Effector CD4-positive, alpha-beta T cell (primary cell): ENCODE data around the gene FGA.

Experiments
- DNase-seq: peaks from one replicate; pipeline ENCODE4 v3.0.0-alpha.2; 2020

FGA gene

DNA sequence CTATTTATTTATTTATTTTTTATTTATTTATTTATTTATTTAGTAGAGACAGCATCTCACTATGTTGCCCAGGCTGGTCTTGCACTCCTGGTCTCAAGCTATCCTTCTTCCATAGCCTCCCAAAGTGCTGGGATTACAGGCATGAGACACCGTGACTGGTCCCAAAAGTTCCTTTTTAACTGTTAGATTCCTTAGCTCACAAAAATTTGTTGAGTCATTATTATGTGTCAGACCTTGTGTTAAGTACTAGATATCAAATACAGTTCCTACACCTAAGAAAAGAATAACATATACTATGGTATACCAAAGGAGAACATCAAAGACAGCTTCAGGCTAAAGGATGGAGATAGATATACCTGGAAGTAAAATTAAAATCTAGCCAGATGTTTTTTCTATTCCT lies 11.6 kb downstream of the FGA start:
- no peak for DNase-seq

DNA sequence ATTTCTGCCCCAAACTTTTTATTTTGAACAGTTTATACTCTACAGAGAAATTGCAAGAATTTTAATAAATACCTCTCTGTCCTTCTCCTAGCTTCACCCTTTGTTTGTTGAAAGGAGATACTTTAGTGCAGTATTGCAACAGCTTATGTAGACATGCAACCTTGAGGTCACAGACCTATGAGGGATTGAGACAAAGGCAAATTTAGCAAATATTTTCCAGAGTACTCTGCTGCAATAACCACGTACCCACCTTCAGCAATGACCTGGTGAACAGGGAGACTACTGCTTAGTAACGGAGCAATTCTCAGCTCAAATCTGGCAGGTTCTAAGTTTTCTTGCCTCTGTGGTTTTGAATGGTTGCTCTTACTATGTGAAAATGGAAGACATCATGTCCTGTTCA lies 13.2 kb downstream of the FGA start:
- DNase-seq: no peak

DNA sequence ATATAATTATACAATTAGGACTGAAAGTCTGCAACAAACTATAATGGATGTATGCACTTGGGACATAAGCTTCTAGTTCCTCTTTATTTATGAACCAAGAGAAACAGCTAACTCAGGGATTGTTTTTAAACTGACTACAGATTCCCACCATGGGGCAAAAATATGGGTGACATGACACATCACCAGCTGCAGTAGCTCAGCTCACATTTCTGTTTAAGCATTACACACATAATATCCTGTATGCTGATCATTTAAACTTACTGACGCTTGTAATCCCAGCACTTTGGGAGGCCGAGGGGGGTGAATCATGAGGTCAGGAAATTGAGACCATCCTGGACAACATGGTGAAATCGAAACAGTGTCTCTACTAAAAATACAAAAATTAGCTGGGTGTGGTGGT lies 16.2 kb downstream of the FGA start:
- no peak for DNase-seq

DNA sequence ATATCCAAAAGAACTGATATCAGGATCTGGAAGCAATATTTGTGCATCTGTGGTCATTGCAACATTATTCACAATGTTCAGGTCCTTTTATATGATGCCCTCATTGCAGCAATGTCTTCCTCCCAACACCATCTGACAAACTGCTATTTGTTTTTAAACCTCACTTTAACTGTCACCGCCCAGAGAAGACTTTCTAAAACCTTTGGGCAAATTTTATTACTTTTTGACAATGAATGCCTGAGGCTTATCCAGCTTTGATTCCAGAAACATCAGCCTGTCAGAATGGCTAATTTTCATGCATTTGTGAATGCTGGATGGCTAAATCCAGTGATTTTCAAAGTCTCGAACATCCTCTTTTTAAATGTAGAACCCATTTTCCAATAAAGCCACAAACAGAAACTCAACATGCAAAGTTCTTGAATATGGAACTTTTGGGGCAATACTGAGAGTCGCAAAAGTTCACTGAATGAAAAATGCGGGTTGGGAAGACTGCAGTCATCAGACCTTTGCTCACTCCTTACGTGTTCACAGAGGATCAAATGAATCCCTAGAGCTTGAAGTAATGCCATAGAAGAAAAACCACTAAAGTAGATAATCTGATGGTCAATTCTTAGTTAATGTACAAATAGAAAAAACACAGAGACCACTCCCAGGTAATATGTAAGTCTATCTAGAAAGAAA lies 17.2 kb downstream of the FGA start:
- DNase-seq: no peak

DNA sequence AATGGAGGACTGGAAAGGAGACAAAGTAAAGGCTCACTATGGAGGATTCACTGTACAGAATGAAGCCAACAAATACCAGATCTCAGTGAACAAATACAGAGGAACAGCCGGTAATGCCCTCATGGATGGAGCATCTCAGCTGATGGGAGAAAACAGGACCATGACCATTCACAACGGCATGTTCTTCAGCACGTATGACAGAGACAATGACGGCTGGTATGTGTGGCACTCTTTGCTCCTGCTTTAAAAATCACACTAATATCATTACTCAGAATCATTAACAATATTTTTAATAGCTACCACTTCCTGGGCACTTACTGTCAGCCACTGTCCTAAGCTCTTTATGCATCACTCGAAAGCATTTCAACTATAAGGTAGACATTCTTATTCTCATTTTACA lies 21.0 kb downstream of the FGA start:
- no peak for DNase-seq

DNA sequence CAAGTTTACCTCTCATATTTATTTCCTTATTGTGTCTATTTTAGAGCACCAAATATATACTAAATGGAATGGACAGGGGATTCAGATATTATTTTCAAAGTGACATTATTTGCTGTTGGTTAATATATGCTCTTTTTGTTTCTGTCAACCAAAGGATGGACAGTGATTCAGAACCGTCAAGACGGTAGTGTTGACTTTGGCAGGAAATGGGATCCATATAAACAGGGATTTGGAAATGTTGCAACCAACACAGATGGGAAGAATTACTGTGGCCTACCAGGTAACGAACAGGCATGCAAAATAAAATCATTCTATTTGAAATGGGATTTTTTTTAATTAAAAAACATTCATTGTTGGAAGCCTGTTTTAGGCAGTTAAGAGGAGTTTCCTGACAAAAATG lies 21.5 kb downstream of the FGA start:
- DNase-seq: no peak

DNA sequence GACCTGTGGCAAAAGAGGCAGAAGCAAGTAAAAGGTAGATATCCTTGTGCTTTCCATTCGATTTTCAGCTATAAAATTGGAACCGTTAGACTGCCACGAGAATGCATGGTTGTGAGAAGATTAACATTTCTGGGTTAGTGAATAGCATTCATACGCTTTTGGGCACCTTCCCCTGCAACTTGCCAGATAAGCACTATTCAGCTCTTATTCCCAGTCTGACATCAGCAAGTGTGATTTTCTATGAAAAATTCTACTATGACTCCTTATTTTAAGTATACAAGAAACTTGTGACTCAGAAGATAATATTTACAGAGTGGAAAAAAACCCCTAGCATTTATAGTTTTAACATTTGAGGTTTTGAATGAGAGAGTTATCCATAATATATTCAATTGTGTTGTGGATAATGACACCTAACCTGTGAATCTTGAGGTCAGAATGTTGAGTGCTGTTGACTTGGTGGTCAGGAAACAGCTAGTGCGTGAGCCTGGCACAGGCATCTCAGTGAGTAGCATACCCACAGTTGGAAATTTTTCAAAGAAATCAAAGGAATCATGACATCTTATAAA lies 23.8 kb downstream of the FGA start:
- no peak for DNase-seq

DNA sequence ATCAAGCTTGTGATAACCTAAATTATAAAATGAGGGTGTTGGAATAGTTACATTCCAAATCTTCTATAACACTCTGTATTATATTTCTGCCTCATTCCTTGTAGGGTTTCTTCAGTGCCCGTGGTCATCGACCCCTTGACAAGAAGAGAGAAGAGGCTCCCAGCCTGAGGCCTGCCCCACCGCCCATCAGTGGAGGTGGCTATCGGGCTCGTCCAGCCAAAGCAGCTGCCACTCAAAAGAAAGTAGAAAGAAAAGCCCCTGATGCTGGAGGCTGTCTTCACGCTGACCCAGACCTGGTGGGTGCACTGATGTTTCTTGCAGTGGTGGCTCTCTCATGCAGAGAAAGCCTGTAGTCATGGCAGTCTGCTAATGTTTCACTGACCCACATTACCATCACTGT lies 24.8 kb downstream of the FGA start:
- no peak for DNase-seq

DNA sequence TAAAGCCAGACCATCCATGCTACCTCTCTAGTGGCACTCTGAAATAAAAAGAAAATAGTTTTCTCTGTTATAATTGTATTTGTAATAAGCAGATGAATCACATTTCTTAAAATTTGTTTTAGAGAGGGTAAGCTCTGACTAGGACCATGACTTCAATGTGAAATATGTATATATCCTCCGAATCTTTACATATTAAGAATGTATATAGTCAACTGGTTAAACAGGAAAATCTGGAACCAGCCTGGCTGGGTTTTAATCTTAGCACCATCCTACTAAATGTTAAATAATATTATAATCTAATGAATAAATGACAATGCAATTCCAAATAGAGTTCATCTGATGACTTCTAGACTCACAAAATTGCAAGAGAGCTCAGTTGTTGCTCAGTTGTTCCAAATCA lies 26.2 kb downstream of the FGA start:
- DNase-seq: no peak

DNA sequence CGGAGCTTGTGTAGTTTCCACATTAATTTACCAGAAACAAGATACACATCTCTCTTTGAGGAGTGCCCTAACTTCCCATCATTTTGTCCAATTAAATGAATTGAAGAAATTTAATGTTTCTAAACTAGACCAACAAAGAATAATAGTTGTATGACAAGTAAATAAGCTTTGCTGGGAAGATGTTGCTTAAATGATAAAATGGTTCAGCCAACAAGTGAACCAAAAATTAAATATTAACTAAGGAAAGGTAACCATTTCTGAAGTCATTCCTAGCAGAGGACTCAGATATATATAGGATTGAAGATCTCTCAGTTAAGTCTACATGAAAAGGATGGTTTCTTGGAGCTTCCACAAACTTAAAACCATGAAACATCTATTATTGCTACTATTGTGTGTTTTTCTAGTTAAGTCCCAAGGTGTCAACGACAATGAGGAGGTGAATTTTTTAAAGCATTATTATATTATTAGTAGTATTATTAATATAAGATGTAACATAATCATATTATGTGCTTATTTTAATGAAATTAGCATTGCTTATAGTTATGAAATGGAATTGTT lies 27.8 kb downstream of the FGA start, which contains the start of gene FGB:
TSS of gene FGB (plus strand) at position 315 of the 558 bp plus-strand sequence. CDS start at position 323, 8 bp downstream.
- DNase-seq: no peak

DNA sequence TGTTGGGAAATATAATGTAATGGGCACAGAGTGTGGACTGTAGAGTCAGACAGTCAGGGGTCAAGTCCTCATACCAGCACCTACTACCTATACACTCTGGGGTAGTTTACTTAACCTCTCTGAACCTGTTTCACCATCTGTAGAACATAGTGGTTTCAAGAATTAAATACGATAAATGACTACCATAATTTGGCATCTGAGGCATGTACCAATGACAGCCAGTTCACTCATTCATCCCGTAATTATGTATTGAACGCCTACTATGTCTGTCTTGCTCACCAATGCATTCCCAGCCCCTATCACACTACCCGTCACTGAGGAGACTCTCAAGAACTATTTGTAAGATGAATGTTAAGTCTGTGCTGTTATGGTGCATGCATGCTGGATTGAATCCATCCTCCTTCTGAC lies 29.7 kb downstream of the FGA start:
- DNase-seq: no peak

DNA sequence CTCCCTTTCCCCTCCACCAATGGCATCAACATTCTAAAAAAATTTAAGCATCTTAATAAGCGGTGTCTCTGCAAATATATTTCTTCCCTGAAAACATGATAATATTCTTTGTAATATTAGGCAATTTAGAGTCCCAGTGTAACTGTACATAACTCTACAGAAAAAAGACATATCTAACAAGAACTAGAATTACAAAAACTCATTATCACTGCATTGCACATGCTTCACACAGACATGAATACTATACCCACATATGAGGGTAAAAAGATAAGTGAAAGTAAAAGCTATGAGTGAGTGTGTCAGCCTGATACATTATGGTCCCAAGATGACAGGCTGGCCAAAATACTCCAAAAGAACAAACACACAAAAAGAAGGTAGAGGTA lies 30.1 kb downstream of the FGA start:
- DNase-seq: no peak

DNA sequence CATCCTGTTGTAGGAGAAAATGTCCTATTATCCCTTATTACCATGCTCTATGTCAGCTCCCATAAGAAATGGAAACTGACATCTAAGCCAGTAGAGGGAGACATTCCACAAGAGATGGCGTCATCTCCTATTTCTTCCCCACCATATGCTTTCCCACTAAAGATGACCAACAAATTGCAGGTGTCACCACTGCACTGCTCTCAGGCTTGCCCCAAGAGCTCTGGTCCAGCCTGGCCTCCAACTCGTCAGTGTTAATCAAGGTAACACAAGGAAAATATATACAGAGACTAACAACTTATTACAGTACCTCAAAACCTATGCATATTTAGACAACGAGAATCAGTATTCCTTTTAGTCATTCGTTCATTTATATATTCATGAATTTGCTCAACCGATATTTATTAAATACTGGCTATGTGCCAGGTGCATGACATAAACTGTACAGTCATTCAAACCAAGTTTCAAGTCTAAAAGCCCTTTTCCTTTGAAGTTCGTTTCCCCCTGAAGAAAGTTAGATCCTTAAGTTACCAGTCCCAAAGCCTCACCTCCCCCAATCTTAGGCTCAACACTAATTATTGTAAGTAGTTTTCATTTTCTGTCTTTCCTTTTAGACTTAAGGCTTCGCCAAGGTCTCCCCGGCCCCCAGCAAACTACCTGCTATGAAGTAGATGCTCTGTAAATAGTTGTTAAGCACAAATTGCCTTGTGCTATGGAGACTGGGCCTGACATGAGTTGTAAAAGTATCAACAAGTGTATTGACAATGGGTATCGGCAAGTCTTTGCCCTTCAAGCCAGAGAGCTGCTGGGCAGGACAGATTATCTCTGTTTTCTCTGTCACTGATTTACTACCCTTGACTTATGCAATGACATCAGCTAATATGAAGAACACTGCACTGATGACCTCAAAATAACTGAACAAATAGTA lies 30.8 kb downstream of the FGA start:
- no peak for DNase-seq

DNA sequence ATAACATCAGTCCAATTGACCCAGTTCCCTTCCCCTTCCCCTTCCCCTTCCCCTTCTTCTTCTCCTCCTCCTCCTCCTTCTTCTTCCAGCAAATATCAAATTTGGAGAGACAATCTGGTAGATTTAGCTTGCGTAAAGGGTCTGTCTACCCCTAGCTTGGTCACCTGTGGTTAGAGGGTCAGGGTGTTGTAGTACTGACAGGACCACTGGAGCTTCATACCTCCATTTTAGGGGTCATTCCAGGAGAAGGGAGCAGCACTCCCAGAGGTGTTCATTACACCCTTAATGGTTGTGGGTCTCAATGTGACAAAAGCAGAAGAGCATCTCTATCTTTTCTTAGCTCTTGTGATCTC lies 31.4 kb downstream of the FGA start:
- no peak for DNase-seq

DNA sequence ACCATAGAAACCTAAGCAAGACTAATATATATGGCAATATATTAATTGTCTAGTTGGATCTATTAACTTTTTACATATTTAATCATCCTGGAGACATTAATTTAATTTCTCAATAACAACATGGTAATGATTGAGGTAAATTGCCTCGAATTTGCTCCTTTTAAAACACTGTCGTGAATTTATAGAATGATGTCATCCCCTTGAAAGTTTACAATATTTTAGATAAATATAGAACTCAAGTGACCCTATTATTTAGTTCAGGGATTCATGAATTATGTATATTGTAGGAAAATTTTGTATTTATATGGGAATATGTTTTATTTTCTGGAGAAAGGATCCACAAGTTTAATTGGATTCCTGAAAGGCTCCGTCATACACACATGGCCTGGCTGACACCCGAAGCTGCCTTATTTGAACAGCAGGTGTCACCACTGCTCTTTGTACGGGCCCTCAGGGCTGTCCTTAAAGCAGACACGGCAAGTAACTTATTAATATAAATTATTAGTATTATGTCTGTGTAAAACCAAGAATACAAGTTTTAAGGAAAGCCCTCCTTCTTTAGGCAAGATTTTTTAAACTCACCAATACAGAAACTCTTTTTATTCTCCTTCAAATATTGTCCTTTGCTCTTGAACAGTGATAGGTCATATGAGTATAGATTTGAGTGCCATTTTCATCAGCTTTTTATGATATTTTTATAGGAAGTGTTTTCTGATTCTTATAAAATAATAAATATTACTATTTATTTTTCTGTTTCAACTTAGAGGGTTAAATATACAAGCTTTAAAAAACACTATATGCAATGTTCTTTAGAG lies 38.5 kb downstream of the FGA start:
- peak; percentile 64 for DNase-seq

DNA sequence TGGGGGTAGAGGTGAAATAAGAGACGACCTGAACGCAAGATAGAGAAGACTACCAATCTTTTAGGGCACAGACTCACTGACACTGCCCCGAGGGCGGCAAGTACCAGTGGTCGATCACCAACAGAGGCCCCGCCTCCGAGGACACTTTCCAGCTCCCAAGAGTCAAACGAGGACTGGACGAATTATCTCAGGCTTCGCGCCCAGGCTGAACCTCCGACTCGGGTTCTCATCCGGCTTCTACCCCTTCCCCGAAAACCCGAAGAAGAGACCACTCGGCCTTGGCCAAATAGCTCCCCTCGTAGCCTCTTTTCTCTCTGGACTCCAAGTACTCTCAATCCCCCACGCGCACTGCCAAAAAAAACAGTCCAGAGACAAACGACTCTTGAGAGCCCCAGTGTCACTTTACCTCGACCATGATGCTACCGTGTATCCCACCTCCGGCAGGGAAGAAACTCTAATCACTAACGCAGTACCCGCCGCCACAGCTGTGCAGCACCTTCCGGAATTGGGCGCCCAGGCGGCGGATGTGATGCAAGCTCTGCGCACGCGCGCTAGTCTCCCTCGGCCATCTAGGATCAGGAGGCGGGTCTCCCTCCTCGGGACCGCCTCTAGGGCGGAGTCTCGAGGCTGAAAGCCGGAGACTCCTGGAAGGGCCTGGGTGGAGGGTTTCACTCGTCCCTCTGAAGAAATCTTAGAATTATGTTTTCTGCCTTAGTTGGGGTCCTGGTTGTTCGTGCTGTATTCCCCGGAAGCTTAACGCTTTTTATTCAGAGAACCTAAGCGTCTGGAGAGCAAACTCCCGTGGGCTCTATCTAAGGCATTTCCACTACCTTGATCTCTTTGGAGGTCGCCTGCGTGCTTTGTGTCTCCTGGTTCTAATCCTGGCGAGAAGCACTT lies 40.4 kb downstream of the FGA start, which contains the start of gene PLRG1:
TSS of gene PLRG1 (minus strand) at position 507 of the 897 bp plus-strand sequence. CDS start at position 415, 92 bp downstream.
- peak; percentile 96 for DNase-seq

DNA sequence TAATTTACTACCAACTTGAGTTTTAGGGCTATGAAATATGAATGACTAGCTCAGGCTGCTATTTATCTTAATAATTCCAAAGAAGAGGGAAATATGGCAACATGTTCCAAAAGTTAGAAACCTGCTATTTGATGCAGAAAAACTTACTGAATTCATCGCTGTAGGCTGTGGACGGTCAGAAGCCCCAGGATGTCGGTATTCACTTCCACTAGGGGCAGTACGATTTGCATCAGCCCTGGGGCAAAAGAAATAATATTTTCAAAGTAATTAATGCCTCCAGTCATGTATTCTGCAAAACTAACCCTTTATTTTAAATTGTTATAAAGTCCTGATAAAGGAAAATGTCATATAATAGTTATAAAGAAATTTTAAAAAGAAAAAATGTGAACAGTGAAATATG lies 44.9 kb downstream of the FGA start:
- DNase-seq: no peak

DNA sequence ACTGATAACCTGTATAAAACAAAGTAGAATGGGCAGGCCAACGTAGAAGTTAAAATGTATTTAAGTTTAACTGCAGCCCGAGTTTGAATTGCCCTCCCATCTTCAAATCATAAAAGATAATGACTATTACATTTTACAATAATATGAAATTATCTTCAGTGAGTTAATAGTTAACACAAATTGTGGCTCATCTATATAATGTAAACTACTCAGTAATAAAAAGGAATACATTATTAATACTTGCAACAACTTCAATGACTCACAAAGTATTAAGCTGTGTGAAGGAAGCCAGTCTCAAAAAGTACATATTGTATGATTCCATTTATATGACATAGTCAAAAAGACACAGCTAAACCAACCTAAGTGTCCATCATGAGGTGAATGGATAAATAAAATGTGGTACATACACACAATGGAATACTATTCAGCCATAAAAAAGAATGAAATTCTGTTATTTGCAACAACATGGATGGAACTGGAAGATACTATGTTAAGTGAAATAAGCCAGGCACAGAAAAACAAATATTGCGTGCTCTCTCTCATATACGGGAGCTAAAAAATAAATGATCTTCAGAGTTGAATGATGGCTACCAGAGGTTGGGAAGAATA lies 48.2 kb downstream of the FGA start:
- no peak for DNase-seq
